ENCODE results near the gene MOG.
"Not testable (repeated sequence)": the region's sequence is repeated elsewhere in the genome, so short reads cannot be mapped to it uniquely, and the experiment has no call there.

MOG gene

GRCh38 chr6:29665942-29666825 is 9.3 kb downstream of the MOG start:
- peaks cover 2 to 12% (median 6%) of the 10 kb centered on the region in 5 experiments for H3K27me3 ChIP-seq (replicated peaks in 2 of 5; ENCODE audit: control insufficient read depth in 4 of 5, insufficient read depth in 5 of 5, low read length in 4 of 5)

DNA sequence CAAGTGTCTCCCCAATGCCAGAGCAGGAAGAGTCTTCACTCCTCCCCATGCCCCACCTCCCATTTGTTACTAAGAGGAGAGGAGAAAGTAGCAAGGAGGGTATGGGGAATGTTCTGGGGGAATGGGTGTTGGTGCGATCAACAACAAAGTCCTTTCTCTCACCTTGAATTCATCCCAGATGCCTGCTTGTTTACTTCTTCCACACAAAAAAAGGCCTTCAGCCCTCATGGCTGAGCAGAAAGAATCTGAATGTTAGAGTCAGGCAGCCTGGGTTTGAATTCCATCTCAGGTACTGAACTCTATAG is 9.9 kb downstream of the MOG start:
- no CpG with 5 or more reads among the region's 1 CpG for WGBS (ENCODE audit: insufficient coverage)
- peaks cover 2 to 10% (median 6%) of the 10 kb centered on the region in 5 experiments for H3K27me3 ChIP-seq (replicated peaks in 2 of 5; ENCODE audit: control insufficient read depth in 4 of 5, insufficient read depth in 5 of 5, low read length in 4 of 5)
- POLR2A ChIA-PET = no interaction called here
- H3K27ac ChIP-seq (ENCODE audit: insufficient read depth in 1 of 2, low read depth in 1 of 2, low read length in 2 of 2, poor library complexity in 1 of 2, severe bottlenecking in 2 of 2) = no peak overlapping the region
- no peak overlapping the region for H3K4me3 ChIP-seq (ENCODE audit: control insufficient read depth in 1 of 7, extremely low read depth in 1 of 7, insufficient read depth in 4 of 7, low read depth in 2 of 7, low read length in 6 of 7)
- H3K36me3 ChIP-seq (ENCODE audit: control insufficient read depth in 4 of 4, insufficient read depth in 4 of 4, low read length in 3 of 4) = peaks cover 0 to 2% (median 0%) of the 10 kb centered on the region in 4 experiments
- no peaks in the 10 kb centered on the region for H3K9me3 ChIP-seq (ENCODE audit: control extremely low read depth in 1 of 5, control insufficient read depth in 4 of 5, insufficient read depth in 2 of 5, low read depth in 1 of 5, low read length in 4 of 5)
- no peak for DNase-seq
- H3K4me1 ChIP-seq (ENCODE audit: control extremely low read depth in 1 of 4, control insufficient read depth in 4 of 4, insufficient read depth in 4 of 4, low read length in 3 of 4) = no peaks in the 10 kb centered on the region
- CTCF ChIA-PET = interaction anchor here (0.8 to 7.1 kb wide), 4 partner anchors 9 to 30 kb away, joined by 4 to 65 read pairs (median 6); partner anchors contain the start of gene MOG

More at GRCh38 chr6:29665942-29666825, 9.3 kb downstream of the MOG start:
- Histone ChIP-seq H3K4me1 (ENCODE audit: control extremely low read depth in 1 of 4, control insufficient read depth in 4 of 4, insufficient read depth in 4 of 4, low read length in 3 of 4) (no peaks in the 10 kb centered on the region), H3K27ac (ENCODE audit: insufficient read depth in 1 of 2, low read depth in 1 of 2, low read length in 2 of 2, poor library complexity in 1 of 2, severe bottlenecking in 2 of 2) (no peak overlapping the region), H3K9me3 (ENCODE audit: control extremely low read depth in 1 of 5, control insufficient read depth in 4 of 5, insufficient read depth in 2 of 5, low read depth in 1 of 5, low read length in 4 of 5) (no peaks in the 10 kb centered on the region), H3K36me3 (ENCODE audit: control insufficient read depth in 4 of 4, insufficient read depth in 4 of 4, low read length in 3 of 4) (no peaks in the 10 kb centered on the region), H3K4me3 (ENCODE audit: control insufficient read depth in 1 of 7, extremely low read depth in 1 of 7, insufficient read depth in 4 of 7, low read depth in 2 of 7, low read length in 6 of 7) (no peak overlapping the region)
- ChIA-PET CTCF (interaction anchor here (0.8 to 7.1 kb wide), 5 partner anchors 9 to 30 kb away, joined by 3 to 65 read pairs (median 6); partner anchors contain the start of gene MOG), POLR2A (no interaction called here)
- no peak for DNase-seq
- WGBS (ENCODE audit: insufficient coverage) = 85% methylated on average over 6 of the region's 8 CpGs

DNA sequence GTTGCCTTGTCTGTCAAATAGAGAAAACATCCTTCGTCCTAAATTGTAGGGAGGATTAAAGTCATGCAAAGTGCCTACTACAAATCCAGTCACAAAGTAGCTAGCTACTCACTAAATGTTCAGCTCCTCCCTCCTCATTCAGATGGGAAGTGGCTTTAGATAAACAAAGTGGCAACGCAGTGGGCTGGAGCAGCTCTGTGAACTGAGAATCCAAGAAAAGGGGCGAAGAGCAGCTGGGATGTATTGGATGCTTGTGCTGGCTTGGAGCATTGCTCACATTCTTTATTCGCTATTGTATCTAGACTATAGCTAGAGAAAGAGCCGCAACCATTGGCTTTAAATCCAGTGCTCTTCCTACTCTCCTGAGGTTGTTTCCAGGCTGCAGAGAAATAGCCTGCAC is 10.3 kb downstream of the MOG start:
- Histone ChIP-seq H3K9me3 (ENCODE audit: control extremely low read depth in 1 of 5, control insufficient read depth in 4 of 5, insufficient read depth in 2 of 5, low read depth in 1 of 5, low read length in 4 of 5) (no peaks in the 10 kb centered on the region), H3K4me1 (ENCODE audit: control extremely low read depth in 1 of 4, control insufficient read depth in 4 of 4, insufficient read depth in 4 of 4, low read length in 3 of 4) (no peaks in the 10 kb centered on the region), H3K36me3 (ENCODE audit: control insufficient read depth in 4 of 4, insufficient read depth in 4 of 4, low read length in 3 of 4) (peaks cover 0 to 2% (median 0%) of the 10 kb centered on the region in 4 experiments), H3K27me3 (replicated peaks in 2 of 5; ENCODE audit: control insufficient read depth in 4 of 5, insufficient read depth in 5 of 5, low read length in 4 of 5) (peaks cover 2 to 9% (median 5%) of the 10 kb centered on the region in 5 experiments), H3K27ac (ENCODE audit: insufficient read depth in 1 of 2, low read depth in 1 of 2, low read length in 2 of 2, poor library complexity in 1 of 2, severe bottlenecking in 2 of 2) (no peak overlapping the region), H3K4me3 (ENCODE audit: control insufficient read depth in 1 of 7, extremely low read depth in 1 of 7, insufficient read depth in 4 of 7, low read depth in 2 of 7, low read length in 6 of 7) (no peak overlapping the region)
- no peak for DNase-seq
- WGBS (ENCODE audit: insufficient coverage) = 89% methylated on average over 3 of the region's 5 CpGs
- POLR2A ChIA-PET = no interaction called here
- CTCF ChIA-PET = interaction anchor here (1.8 to 7.1 kb wide), 3 partner anchors 10 to 29 kb away, joined by 6 to 65 read pairs (median 7); partner anchors contain the start of gene MOG

GRCh38 chr6:29671026-29671425 is 14.1 kb downstream of the MOG start:
- Histone ChIP-seq H3K36me3 (ENCODE audit: control insufficient read depth in 4 of 4, insufficient read depth in 4 of 4, low read length in 3 of 4) (peaks cover 0 to 10% (median 0%) of the 10 kb centered on the region in 4 experiments), H3K27ac (ENCODE audit: insufficient read depth in 1 of 2, low read depth in 1 of 2, low read length in 2 of 2, poor library complexity in 1 of 2, severe bottlenecking in 2 of 2) (no peak overlapping the region), H3K4me1 (ENCODE audit: control extremely low read depth in 1 of 4, control insufficient read depth in 4 of 4, insufficient read depth in 4 of 4, low read length in 3 of 4) (no peaks in the 10 kb centered on the region), H3K27me3 (replicated peaks in 2 of 5; ENCODE audit: control insufficient read depth in 4 of 5, insufficient read depth in 5 of 5, low read length in 4 of 5) (peaks cover 2 to 9% (median 3%) of the 10 kb centered on the region in 5 experiments), H3K4me3 (ENCODE audit: control insufficient read depth in 1 of 7, extremely low read depth in 1 of 7, insufficient read depth in 4 of 7, low read depth in 2 of 7, low read length in 6 of 7) (no peak overlapping the region), H3K9me3 (ENCODE audit: control extremely low read depth in 1 of 5, control insufficient read depth in 4 of 5, insufficient read depth in 2 of 5, low read depth in 1 of 5, low read length in 4 of 5) (peaks cover 0 to 1% (median 0%) of the 10 kb centered on the region in 5 experiments)
- ChIA-PET CTCF (interaction anchor here (0.8 to 1.7 kb wide), 3 partner anchors 18 to 25 kb away, joined by 3 to 6 read pairs (median 3); no protein-coding TSS in a partner anchor), POLR2A (no interaction called here)
- DNase-seq = no peak
- WGBS (ENCODE audit: insufficient coverage) = 88% methylated on average over 1 of the region's 1 CpG

GRCh38 chr6:29672116-29672515 is 15.2 kb downstream of the MOG start:
- H3K27me3 ChIP-seq (replicated peaks in 2 of 5; ENCODE audit: control insufficient read depth in 4 of 5, insufficient read depth in 5 of 5, low read length in 4 of 5); H3K4me1 ChIP-seq (ENCODE audit: control extremely low read depth in 1 of 4, control insufficient read depth in 4 of 4, insufficient read depth in 4 of 4, low read length in 3 of 4); DNase-seq; H3K9me3 ChIP-seq (ENCODE audit: control extremely low read depth in 1 of 5, control insufficient read depth in 4 of 5, insufficient read depth in 2 of 5, low read depth in 1 of 5, low read length in 4 of 5); H3K27ac ChIP-seq (ENCODE audit: insufficient read depth in 1 of 2, low read depth in 1 of 2, low read length in 2 of 2, poor library complexity in 1 of 2, severe bottlenecking in 2 of 2); H3K4me3 ChIP-seq (ENCODE audit: control insufficient read depth in 1 of 7, extremely low read depth in 1 of 7, insufficient read depth in 4 of 7, low read depth in 2 of 7, low read length in 6 of 7); POLR2A ChIA-PET: not testable (repeated sequence)
- CTCF ChIA-PET = interaction anchor here (1.4 to 2.6 kb wide), 3 partner anchors 11 to 22 kb away, joined by 3 to 15 read pairs (median 8); no protein-coding TSS in a partner anchor
- peaks cover 0 to 10% (median 0%) of the 10 kb centered on the region in 4 experiments for H3K36me3 ChIP-seq (ENCODE audit: control insufficient read depth in 4 of 4, insufficient read depth in 4 of 4, low read length in 3 of 4)
- 80% methylated on average over 1 of the region's 5 CpGs for WGBS (ENCODE audit: insufficient coverage)

DNA sequence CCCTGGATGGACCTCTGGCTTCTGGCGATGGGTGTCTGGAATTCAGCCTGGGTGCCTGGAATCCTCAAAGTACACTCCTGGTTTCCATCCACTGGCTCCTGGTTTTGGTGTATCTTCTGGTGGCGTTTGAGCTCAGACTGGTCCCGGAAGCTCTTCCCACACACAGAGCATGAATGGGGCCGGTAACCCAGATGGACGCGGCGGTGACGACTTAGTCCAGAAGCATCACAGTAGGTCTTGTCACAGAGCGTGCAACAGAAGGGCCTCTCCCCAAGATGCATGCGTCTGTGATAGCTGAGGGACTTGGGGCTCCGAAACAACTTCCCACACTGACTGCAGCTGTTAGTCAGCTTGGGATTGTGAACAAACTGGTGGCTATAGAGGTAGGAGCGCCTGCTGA is 16.3 kb downstream of the MOG start:
- DNase-seq = no peak
- peaks cover 0 to 10% (median 7%) of the 10 kb centered on the region in 4 experiments for H3K4me1 ChIP-seq (ENCODE audit: control extremely low read depth in 1 of 4, control insufficient read depth in 4 of 4, insufficient read depth in 4 of 4, low read length in 3 of 4)
- peaks cover 0 to 10% (median 0%) of the 10 kb centered on the region in 4 experiments for H3K36me3 ChIP-seq (ENCODE audit: control insufficient read depth in 4 of 4, insufficient read depth in 4 of 4, low read length in 3 of 4)
- peaks cover 2 to 9% (median 2%) of the 10 kb centered on the region in 5 experiments for H3K27me3 ChIP-seq (replicated peaks in 2 of 5; ENCODE audit: control insufficient read depth in 4 of 5, insufficient read depth in 5 of 5, low read length in 4 of 5)
- 99% methylated on average over 12 of the region's 12 CpGs for WGBS (ENCODE audit: insufficient coverage)
- ChIA-PET CTCF (interaction anchor here (1.4 to 2.6 kb wide), 3 partner anchors 12 to 23 kb away, joined by 3 to 15 read pairs (median 8); no protein-coding TSS in a partner anchor), POLR2A (no interaction called here)
- no peak overlapping the region for H3K27ac ChIP-seq (ENCODE audit: insufficient read depth in 1 of 2, low read depth in 1 of 2, low read length in 2 of 2, poor library complexity in 1 of 2, severe bottlenecking in 2 of 2)
- H3K4me3 ChIP-seq (ENCODE audit: control insufficient read depth in 1 of 7, extremely low read depth in 1 of 7, insufficient read depth in 4 of 7, low read depth in 2 of 7, low read length in 6 of 7) = no peak overlapping the region
- H3K9me3 ChIP-seq (ENCODE audit: control extremely low read depth in 1 of 5, control insufficient read depth in 4 of 5, insufficient read depth in 2 of 5, low read depth in 1 of 5, low read length in 4 of 5) = peaks cover 0 to 1% (median 0%) of the 10 kb centered on the region in 5 experiments

DNA sequence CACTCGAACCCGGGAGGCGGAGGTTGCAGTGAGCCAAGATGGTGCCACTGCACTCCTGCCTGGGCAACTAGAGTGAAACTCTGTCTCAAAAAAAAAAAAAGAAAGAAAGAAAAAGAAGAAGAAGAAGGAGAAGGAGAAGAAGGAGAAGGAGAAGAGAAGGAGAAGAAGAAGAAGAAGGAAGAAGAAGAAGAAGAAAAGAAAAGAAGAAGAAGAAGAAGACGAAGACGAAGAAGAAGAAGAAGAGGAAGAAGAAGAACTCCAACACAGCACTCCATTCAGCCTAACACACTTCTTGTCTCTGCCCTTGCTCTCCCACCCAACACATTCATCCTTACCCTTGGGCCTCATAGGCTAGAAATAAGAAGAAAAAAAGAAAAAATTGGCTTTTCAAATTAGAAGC is 17.1 kb downstream of the MOG start:
- H3K4me3 ChIP-seq (ENCODE audit: control insufficient read depth in 1 of 7, extremely low read depth in 1 of 7, insufficient read depth in 4 of 7, low read depth in 2 of 7, low read length in 6 of 7) = no peak overlapping the region
- H3K27me3 ChIP-seq (replicated peaks in 2 of 5; ENCODE audit: control insufficient read depth in 4 of 5, insufficient read depth in 5 of 5, low read length in 4 of 5) = peaks cover 2 to 9% (median 3%) of the 10 kb centered on the region in 5 experiments
- peaks cover 0 to 1% (median 0%) of the 10 kb centered on the region in 5 experiments for H3K9me3 ChIP-seq (ENCODE audit: control extremely low read depth in 1 of 5, control insufficient read depth in 4 of 5, insufficient read depth in 2 of 5, low read depth in 1 of 5, low read length in 4 of 5)
- CTCF ChIA-PET = interaction anchor here (2.3 to 2.6 kb wide), 2 partner anchors 20 to 24 kb away, joined by 8 to 15 read pairs; no protein-coding TSS in a partner anchor
- peaks cover 0 to 11% (median 7%) of the 10 kb centered on the region in 4 experiments for H3K4me1 ChIP-seq (ENCODE audit: control extremely low read depth in 1 of 4, control insufficient read depth in 4 of 4, insufficient read depth in 4 of 4, low read length in 3 of 4)
- POLR2A ChIA-PET = no interaction called here
- no peak for DNase-seq
- H3K36me3 ChIP-seq (ENCODE audit: control insufficient read depth in 4 of 4, insufficient read depth in 4 of 4, low read length in 3 of 4) = peaks cover 0 to 10% (median 0%) of the 10 kb centered on the region in 4 experiments
- no peak overlapping the region for H3K27ac ChIP-seq (ENCODE audit: insufficient read depth in 1 of 2, low read depth in 1 of 2, low read length in 2 of 2, poor library complexity in 1 of 2, severe bottlenecking in 2 of 2)
- 100% methylated on average over 1 of the region's 5 CpGs for WGBS (ENCODE audit: insufficient coverage)

Measured in common myeloid progenitor, CD34-positive (primary cell).